GM12872 (cell line): Measurements from ENCODE around the gene PHEX.

ENCODE experiments used
- TF ChIP-seq, protein P1 (sequence below): IDR thresholded peaks from 3 replicates; pipeline ENCODE4 v1.5.1; 2011; ENCODE audit warnings: low read depth, mild to moderate bottlenecking, low read length, moderate library complexity; ENCODE audit not compliant: insufficient read depth

PHEX gene

GRCh38 chrX:22148565-22148964, 116.4 kb downstream of the PHEX start:
- TF ChIP-seq, protein P1, sequence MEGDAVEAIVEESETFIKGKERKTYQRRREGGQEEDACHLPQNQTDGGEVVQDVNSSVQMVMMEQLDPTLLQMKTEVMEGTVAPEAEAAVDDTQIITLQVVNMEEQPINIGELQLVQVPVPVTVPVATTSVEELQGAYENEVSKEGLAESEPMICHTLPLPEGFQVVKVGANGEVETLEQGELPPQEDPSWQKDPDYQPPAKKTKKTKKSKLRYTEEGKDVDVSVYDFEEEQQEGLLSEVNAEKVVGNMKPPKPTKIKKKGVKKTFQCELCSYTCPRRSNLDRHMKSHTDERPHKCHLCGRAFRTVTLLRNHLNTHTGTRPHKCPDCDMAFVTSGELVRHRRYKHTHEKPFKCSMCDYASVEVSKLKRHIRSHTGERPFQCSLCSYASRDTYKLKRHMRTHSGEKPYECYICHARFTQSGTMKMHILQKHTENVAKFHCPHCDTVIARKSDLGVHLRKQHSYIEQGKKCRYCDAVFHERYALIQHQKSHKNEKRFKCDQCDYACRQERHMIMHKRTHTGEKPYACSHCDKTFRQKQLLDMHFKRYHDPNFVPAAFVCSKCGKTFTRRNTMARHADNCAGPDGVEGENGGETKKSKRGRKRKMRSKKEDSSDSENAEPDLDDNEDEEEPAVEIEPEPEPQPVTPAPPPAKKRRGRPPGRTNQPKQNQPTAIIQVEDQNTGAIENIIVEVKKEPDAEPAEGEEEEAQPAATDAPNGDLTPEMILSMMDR = no peak

GRCh38 chrX:22150371-22150770, 118.2 kb downstream of the PHEX start:
- TF ChIP-seq, protein P1 = no peak

GRCh38 chrX:22155126-22155525, 123.0 kb downstream of the PHEX start:
- TF ChIP-seq, protein P1 = no peak

DNA sequence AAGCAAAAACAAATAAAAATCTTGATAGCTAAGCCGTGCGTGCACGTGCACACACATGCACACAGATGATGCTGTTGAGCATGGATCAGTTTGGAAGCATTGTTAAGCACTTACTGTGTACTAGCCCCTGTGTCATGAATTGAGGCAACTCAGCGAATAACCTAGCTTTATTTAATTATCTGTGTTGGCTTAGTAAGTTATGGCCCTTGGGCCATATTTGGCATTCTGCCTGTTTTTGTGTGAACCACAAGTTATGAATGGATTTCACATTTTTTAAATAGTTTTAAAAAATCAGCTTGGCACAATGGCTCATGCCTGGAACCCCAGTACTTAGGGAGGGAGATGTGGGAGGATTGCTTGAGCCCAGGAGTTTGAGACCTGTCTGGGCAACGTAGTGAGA, 126.9 kb downstream of the PHEX start:
- TF ChIP-seq, protein P1 = no peak

GRCh38 chrX:22163326-22163725, 131.2 kb downstream of the PHEX start:
- TF ChIP-seq, protein P1 = no peak

- TF ChIP-seq, protein P1 = no peak
These were observed 132.8 kb downstream of the PHEX start for GRCh38 chrX:22164770-22165388.

DNA sequence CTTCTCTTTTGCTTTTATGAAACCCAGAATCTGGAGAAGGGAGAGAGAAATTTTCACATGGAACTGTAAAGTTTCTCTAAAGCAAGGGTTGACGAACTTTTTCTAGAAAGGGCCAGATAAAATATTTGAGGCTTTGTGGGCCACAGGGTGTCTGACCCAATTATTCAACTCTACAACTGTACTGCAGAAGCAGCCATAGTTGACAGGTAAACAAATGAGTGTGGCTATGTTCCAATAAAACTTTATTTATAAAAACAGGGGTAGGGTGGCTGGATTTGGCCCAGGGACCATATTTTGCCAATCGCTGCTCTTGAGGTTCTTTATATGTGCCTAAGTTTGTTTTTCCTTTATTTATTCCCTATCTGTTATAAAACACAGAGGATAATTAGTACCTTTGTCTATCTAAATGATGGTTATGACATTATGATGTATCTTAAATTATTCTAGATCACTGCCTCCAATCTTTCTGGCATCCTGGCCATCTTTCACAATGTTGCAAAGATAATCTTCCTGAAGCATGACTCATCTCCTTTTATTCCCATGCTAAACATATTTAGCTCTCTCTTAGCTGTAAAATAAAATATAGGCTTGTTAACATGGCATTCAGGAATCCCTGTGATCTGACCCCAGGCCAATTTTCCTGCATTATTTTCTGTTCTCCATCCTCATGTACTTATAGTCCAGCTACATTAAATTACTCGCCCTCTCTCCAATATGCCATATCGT, 133.8 kb downstream of the PHEX start:
- TF ChIP-seq, protein P1 = no peak
